Neural progenitor cell (in vitro differentiated cells): ENCODE results near the gene SDK1.

Source experiments
- CTCF ChIP-seq: fragments of 200-600 bp; sonication (generic); IDR thresholded peaks from 2 replicates; pipeline ENCODE4 v1.5.1; 2017; ENCODE audit warnings: antibody characterized with exemption, mild to moderate bottlenecking
- EZH2 ChIP-seq: fragments of 200-600 bp; sonication (generic); IDR thresholded peaks from 2 replicates; pipeline ENCODE4 v1.6.1; 2017; ENCODE audit warnings: antibody characterized with exemption, mild to moderate bottlenecking, moderate library complexity
- EZH2phosphoT487 ChIP-seq: fragments of 200-600 bp; sonication (generic); IDR thresholded peaks from 2 replicates; pipeline ENCODE4 v1.6.1; 2017; ENCODE audit warnings: antibody characterized with exemption

GRCh38 chr7:4045975-4046374 lies 744.9 kb downstream of the SDK1 start:
- TF ChIP-seq CTCF = no peak
- TF ChIP-seq EZH2phosphoT487 = no peak
- TF ChIP-seq EZH2 = no peak
